Transverse colon (tissue), 4 donors: Measurements from ENCODE around the gene PLXNB2.

Source experiments
- CTCF ChIP-seq, 5 experiments: fragments of 200-600 bp in 3 of 5; fragments of 450-650 bp in 2 of 5; sonication (generic) in 3 of 5; IDR thresholded peaks; 1 replicate in 2 of 5; 2 replicates in 3 of 5; pipeline ENCODE4 v1.5.1; 2016 to 2017; ENCODE audit warnings: antibody characterized with exemption in 5 of 5, inconsistent platforms in 3 of 5, mild to moderate bottlenecking in 2 of 5, moderate library complexity in 1 of 5
- POLR2AphosphoS5 ChIP-seq, 3 donors: sonication (generic); formaldehyde crosslinking; IDR thresholded peaks; one replicate each; pipeline ENCODE4 v1.6.1; 2016; ENCODE audit warnings: antibody characterized with exemption in 3 of 3

- TF ChIP-seq POLR2AphosphoS5 (IDR thresholded peaks at IDR 0.05) (no peak), CTCF (IDR thresholded peaks at IDR 0.05) (no peak)
Observed at GRCh38 chr22:50308986-50309600, 1.6 kb upstream of the PLXNB2 start.
